OCI-LY3 (cell line): ENCODE measurements around the gene ORC6.

Experiments used
- EZH2phosphoT487 ChIP-seq: fragments of 200-600 bp; shearing (Covaris generic); IDR thresholded peaks from 2 replicates; pipeline ENCODE4 v1.6.1; 2018; ENCODE audit warnings: antibody characterized with exemption, mixed run types, low read depth
- TF ChIP-seq, protein P1 (sequence below): fragments of 200-600, 300-600 bp; sonication (generic); IDR thresholded peaks from 2 replicates; pipeline ENCODE4 v1.5.1; 2014; ENCODE audit warnings: antibody characterized with exemption, low read length, low read depth

DNA sequence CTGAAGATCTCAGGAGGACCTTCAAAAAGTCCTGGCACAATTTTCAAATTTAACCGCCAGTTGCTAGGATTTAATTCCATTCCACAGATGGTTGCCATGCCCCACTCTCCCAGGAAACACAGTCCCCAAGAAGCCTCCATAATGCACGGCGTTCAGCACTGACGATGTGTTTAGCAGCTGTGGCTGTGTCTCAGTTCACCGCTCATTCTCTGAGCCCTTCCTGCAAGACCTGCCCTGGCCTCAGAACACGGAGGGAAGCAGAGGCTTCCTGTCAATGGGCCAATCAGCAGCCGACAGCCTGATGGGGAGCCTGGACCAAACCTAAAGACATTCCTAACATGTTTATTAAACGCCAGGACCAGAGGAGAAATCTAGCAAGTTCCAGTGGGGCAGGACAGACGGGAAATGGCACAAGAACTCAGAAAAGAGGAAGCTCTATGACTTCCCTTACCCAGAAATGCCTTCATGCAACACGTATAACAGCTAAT, 53.8 kb downstream of the ORC6 start:
- TF ChIP-seq, protein P1, sequence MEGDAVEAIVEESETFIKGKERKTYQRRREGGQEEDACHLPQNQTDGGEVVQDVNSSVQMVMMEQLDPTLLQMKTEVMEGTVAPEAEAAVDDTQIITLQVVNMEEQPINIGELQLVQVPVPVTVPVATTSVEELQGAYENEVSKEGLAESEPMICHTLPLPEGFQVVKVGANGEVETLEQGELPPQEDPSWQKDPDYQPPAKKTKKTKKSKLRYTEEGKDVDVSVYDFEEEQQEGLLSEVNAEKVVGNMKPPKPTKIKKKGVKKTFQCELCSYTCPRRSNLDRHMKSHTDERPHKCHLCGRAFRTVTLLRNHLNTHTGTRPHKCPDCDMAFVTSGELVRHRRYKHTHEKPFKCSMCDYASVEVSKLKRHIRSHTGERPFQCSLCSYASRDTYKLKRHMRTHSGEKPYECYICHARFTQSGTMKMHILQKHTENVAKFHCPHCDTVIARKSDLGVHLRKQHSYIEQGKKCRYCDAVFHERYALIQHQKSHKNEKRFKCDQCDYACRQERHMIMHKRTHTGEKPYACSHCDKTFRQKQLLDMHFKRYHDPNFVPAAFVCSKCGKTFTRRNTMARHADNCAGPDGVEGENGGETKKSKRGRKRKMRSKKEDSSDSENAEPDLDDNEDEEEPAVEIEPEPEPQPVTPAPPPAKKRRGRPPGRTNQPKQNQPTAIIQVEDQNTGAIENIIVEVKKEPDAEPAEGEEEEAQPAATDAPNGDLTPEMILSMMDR: no peak
- no peak for TF ChIP-seq EZH2phosphoT487
